Measurements from ENCODE around the gene SMIM10L2A.
"Not testable (repeated sequence)": the region's sequence is repeated elsewhere in the genome, so short reads cannot be mapped to it uniquely, and the experiment has no call there.

The SMIM10L2A gene

GRCh38 chrX:135423173-135423864 lies 1.6 kb downstream of the SMIM10L2A start:
- DNase-seq (ENCODE audit: low spot score): not testable (repeated sequence)

GRCh38 chrX:135424469-135424868 lies 2.7 kb downstream of the SMIM10L2A start:
- DNase-seq (ENCODE audit: low spot score): no peak

GRCh38 chrX:135425026-135425965 lies 3.6 kb downstream of the SMIM10L2A start:
- no peak for DNase-seq (ENCODE audit: low spot score)

- no peak for DNase-seq (ENCODE audit: low spot score)
These were observed 7.7 kb downstream of the SMIM10L2A start for GRCh38 chrX:135429429-135429828.

GRCh38 chrX:135431886-135432285 lies 10.1 kb downstream of the SMIM10L2A start:
- no peak for DNase-seq (ENCODE audit: low spot score)

GRCh38 chrX:135432453-135432852 lies 10.7 kb downstream of the SMIM10L2A start:
- no peak for DNase-seq (ENCODE audit: low spot score)

GRCh38 chrX:135432881-135433521 lies 11.3 kb downstream of the SMIM10L2A start:
- DNase-seq (ENCODE audit: low spot score): no peak

GRCh38 chrX:135433531-135434257 lies 11.9 kb downstream of the SMIM10L2A start:
- DNase-seq (ENCODE audit: low spot score): no peak

GRCh38 chrX:135434258-135435138 lies 12.8 kb downstream of the SMIM10L2A start:
- DNase-seq (ENCODE audit: low spot score): no peak

- DNase-seq (ENCODE audit: low spot score): no peak
These were observed 13.6 kb downstream of the SMIM10L2A start for GRCh38 chrX:135435139-135435922.

GRCh38 chrX:135435933-135436332 lies 14.2 kb downstream of the SMIM10L2A start:
- no peak for DNase-seq (ENCODE audit: low spot score)

GRCh38 chrX:135436456-135436855 lies 14.7 kb downstream of the SMIM10L2A start:
- DNase-seq (ENCODE audit: low spot score): no peak

GRCh38 chrX:135436966-135437866 lies 15.5 kb downstream of the SMIM10L2A start:
- no peak for DNase-seq (ENCODE audit: low spot score)

GRCh38 chrX:135437867-135438733 lies 16.4 kb downstream of the SMIM10L2A start:
- no peak for DNase-seq (ENCODE audit: low spot score)

- no peak for DNase-seq (ENCODE audit: low spot score)
These were observed 16.9 kb downstream of the SMIM10L2A start for GRCh38 chrX:135438734-135439043.

- DNase-seq (ENCODE audit: low spot score): no peak
These were observed 28.1 kb downstream of the SMIM10L2A start for GRCh38 chrX:135449637-135450550.

GRCh38 chrX:135453381-135453780 lies 31.6 kb downstream of the SMIM10L2A start:
- no peak for DNase-seq (ENCODE audit: low spot score)
